Iris pigment epithelial cell (primary cell): ENCODE data around the gene MBP.

Experiments
- DNase-seq: peaks from one replicate; pipeline ENCODE4 v3.0.0-alpha.2; 2011; ENCODE audit warnings: low read depth

MBP gene

GRCh38 chr18:77047803-77048419 lies 84.7 kb downstream of the MBP start:
- no peak for DNase-seq

- DNase-seq: no peak
Measured at GRCh38 chr18:77046994-77047393, 85.6 kb downstream of the MBP start.

GRCh38 chr18:77046409-77046808 lies 86.2 kb downstream of the MBP start:
- no peak for DNase-seq

- no peak for DNase-seq
Measured at GRCh38 chr18:77045677-77046076, 86.9 kb downstream of the MBP start.

GRCh38 chr18:77044866-77045664 lies 87.5 kb downstream of the MBP start:
- no peak for DNase-seq

- DNase-seq: no peak
Measured at GRCh38 chr18:77043541-77044280, 88.9 kb downstream of the MBP start.

GRCh38 chr18:77042583-77042982 lies 90.0 kb downstream of the MBP start:
- DNase-seq: no peak

- DNase-seq: peak; percentile 61
Measured at GRCh38 chr18:77039196-77040130, 93.1 kb downstream of the MBP start.

GRCh38 chr18:77038182-77038858 lies 94.3 kb downstream of the MBP start:
- no peak for DNase-seq

GRCh38 chr18:77037567-77037966 lies 95.0 kb downstream of the MBP start:
- no peak for DNase-seq

GRCh38 chr18:77035380-77036187 lies 97.0 kb downstream of the MBP start:
- DNase-seq: peak; percentile 35

- DNase-seq: no peak
Measured at GRCh38 chr18:77033575-77033974, 99.0 kb downstream of the MBP start.

GRCh38 chr18:77032181-77032701 lies 100.3 kb downstream of the MBP start:
- peak; percentile 19 for DNase-seq

- no peak for DNase-seq
Measured at GRCh38 chr18:77031662-77032061, 100.9 kb downstream of the MBP start.

- DNase-seq: no peak
Measured at GRCh38 chr18:77030201-77030600, 102.4 kb downstream of the MBP start.

GRCh38 chr18:77025831-77026363 lies 106.7 kb downstream of the MBP start:
- no peak for DNase-seq

- no peak for DNase-seq
Measured at GRCh38 chr18:77025123-77025522, 107.5 kb downstream of the MBP start.

- DNase-seq: no peak
Measured at GRCh38 chr18:77024476-77024875, 108.1 kb downstream of the MBP start.

- DNase-seq: peak; percentile 17
Measured at GRCh38 chr18:77023102-77023782, 109.3 kb downstream of the MBP start.
